Liver (tissue), 9 donors: ENCODE data around the gene PDP2. TPM values are rescaled to one million over a fixed set of nuclear protein-coding genes. Genes with fewer than 3 reads are reported as not detected.
A peak's percentile ranks its signal among the peaks of the same experiment; 100 is the strongest.

Source experiments
- DNase-seq: peaks from one replicate; pipeline ENCODE4 v3.0.0-alpha.2; 2017; ENCODE audit warnings: low spot score
- H3K27ac ChIP-seq, 2 donors: one replicate each; pipeline ENCODE4 v1.7.0; 2013; ENCODE audit warnings: inconsistent platforms in 2 of 2, low read length in 2 of 2, control low read depth in 1 of 2, low read depth in 1 of 2, mild to moderate bottlenecking in 1 of 2
- H3K27me3 ChIP-seq, 4 donors: one replicate each; pipeline versions ENCODE4 v1.6.1 to v1.7.0; 2013; ENCODE audit warnings: low read length in 3 of 4, inconsistent platforms in 1 of 4, mild to moderate bottlenecking in 1 of 4, moderate library complexity in 1 of 4; ENCODE audit not compliant: control insufficient read depth in 4 of 4, insufficient read depth in 4 of 4
- H3K36me3 ChIP-seq, 4 donors: one replicate each; pipeline versions ENCODE4 v1.6.1 to v1.7.0; 2013; ENCODE audit warnings: low read length in 3 of 4, mild to moderate bottlenecking in 3 of 4, low read depth in 1 of 4, moderate library complexity in 1 of 4; ENCODE audit not compliant: control insufficient read depth in 4 of 4, insufficient read depth in 3 of 4
- H3K4me1 ChIP-seq, 4 donors: one replicate each; pipeline versions ENCODE4 v1.6.1 to v1.7.0; 2013; ENCODE audit warnings: low read length in 3 of 4, mild to moderate bottlenecking in 3 of 4, moderate library complexity in 1 of 4; ENCODE audit not compliant: control insufficient read depth in 4 of 4, insufficient read depth in 4 of 4
- H3K4me3 ChIP-seq, 3 donors: one replicate each; pipeline versions ENCODE4 v1.6.1 to v1.7.0; 2013; ENCODE audit warnings: low read length in 3 of 3, control low read depth in 1 of 3, low read depth in 1 of 3, mild to moderate bottlenecking in 1 of 3
- H3K9ac ChIP-seq, 2 donors: one replicate each; pipeline ENCODE4 v1.7.0; 2013; ENCODE audit warnings: low read length in 2 of 2, mild to moderate bottlenecking in 2 of 2, moderate library complexity in 2 of 2, control low read depth in 1 of 2, low read depth in 1 of 2
- H3K9me3 ChIP-seq, 4 donors: one replicate each; pipeline versions ENCODE4 v1.6.1 to v1.7.0; 2013; ENCODE audit warnings: low read length in 3 of 4; ENCODE audit not compliant: control insufficient read depth in 4 of 4
- EGR1 ChIP-seq, 2 donors: IDR thresholded peaks; 2 replicates each; pipeline ENCODE4 v1.6.1; 2016 to 2018; ENCODE audit warnings: antibody characterized with exemption in 2 of 2, low read depth in 2 of 2
- FOXA1 ChIP-seq: IDR thresholded peaks from 2 replicates; pipeline ENCODE4 v1.6.1; 2016; ENCODE audit warnings: antibody characterized with exemption
- FOXA2 ChIP-seq: IDR thresholded peaks from 2 replicates; pipeline ENCODE4 v1.6.1; 2016; ENCODE audit warnings: antibody characterized with exemption
- GABPA ChIP-seq, 2 donors: IDR thresholded peaks in 1 of 2; conservative IDR thresholded peaks in 1 of 2; 2 replicates each; pipeline ENCODE4 v1.6.1; 2016; ENCODE audit warnings: antibody characterized with exemption in 2 of 2, mild to moderate bottlenecking in 1 of 2, moderate library complexity in 1 of 2
- HNF4A ChIP-seq, 2 donors: conservative IDR thresholded peaks; 2 replicates each; pipeline ENCODE4 v1.6.1; 2016; ENCODE audit warnings: antibody characterized with exemption in 2 of 2, mild to moderate bottlenecking in 2 of 2
- HNF4G ChIP-seq: IDR thresholded peaks from 2 replicates; pipeline ENCODE4 v1.6.1; 2016; ENCODE audit warnings: antibody characterized with exemption
- JUND ChIP-seq, 2 donors: IDR thresholded peaks; 2 replicates each; pipeline ENCODE4 v1.6.1; 2016; ENCODE audit warnings: antibody characterized with exemption in 2 of 2
- NR2F2 ChIP-seq: IDR thresholded peaks from 2 replicates; pipeline ENCODE4 v1.6.1; 2016; ENCODE audit warnings: antibody characterized with exemption
- RAD21 ChIP-seq, 2 donors: IDR thresholded peaks; 2 replicates each; pipeline ENCODE4 v1.6.1; 2016; ENCODE audit warnings: antibody characterized with exemption in 2 of 2, mild to moderate bottlenecking in 2 of 2
- RXRA ChIP-seq, 2 donors: IDR thresholded peaks; 2 replicates each; pipeline ENCODE4 v1.6.1; 2017 to 2018; ENCODE audit warnings: antibody characterized with exemption in 2 of 2, mild to moderate bottlenecking in 1 of 2
- SP1 ChIP-seq: IDR thresholded peaks from 2 replicates; pipeline ENCODE4 v1.6.1; 2018; ENCODE audit warnings: antibody characterized with exemption, mild to moderate bottlenecking
- TAF1 ChIP-seq: conservative IDR thresholded peaks from 2 replicates; pipeline ENCODE4 v1.6.1; 2016; ENCODE audit warnings: antibody characterized with exemption, mild to moderate bottlenecking
- YY1 ChIP-seq: IDR thresholded peaks from 2 replicates; pipeline ENCODE4 v1.6.1; 2016; ENCODE audit warnings: antibody characterized with exemption, mild to moderate bottlenecking
- WGBS: extraction: QIAGEN DNeasy Blood & Tissue Kit; methylation state at CpG from one replicate; pipeline ENCODE4 v1.1.7; 2013; 5-methylcytosine and 5-hydroxymethylcytosine counted together
- polyA plus RNA-seq, 2 donors: library from polyadenylated mRNA; stranded (reverse) in 1 of 2; unstranded in 1 of 2; fragments of 200-250 nt in 1 of 2; fragments of >200 nt in 1 of 2; fragmentation: Nextera tagmentation in 1 of 2; extraction: Ambion mirVana in 1 of 2; gene quantifications; one replicate each; pipeline versions ENCODE4 v1.2.1 to v1.2.3, GENCODE V29; 2013 to 2015
- total RNA-seq, 2 donors: library from RNA; depleted of rRNA; stranded (reverse); fragments of >200 nt; gene quantifications; one replicate each; pipeline ENCODE4 v1.2.3, GENCODE V29; 2014
- TF ChIP-seq, protein P1 (sequence below): IDR thresholded peaks from 2 replicates; pipeline ENCODE4 v1.6.1; 2016; ENCODE audit warnings: antibody characterized with exemption
- TF ChIP-seq, protein P2 (sequence below): IDR thresholded peaks from 2 replicates; pipeline ENCODE4 v1.6.1; 2016; ENCODE audit warnings: antibody characterized with exemption
- TF ChIP-seq, protein P3 (sequence below): IDR thresholded peaks from 2 replicates; pipeline ENCODE4 v1.6.1; 2016; ENCODE audit warnings: antibody characterized with exemption, mild to moderate bottlenecking
- TF ChIP-seq, protein P4 (sequence below): fragments of 150-350 bp; IDR thresholded peaks from 2 replicates; pipeline ENCODE4 v1.5.1; 2017; ENCODE audit warnings: improper control_type of control experiment, low read depth, low read length; ENCODE audit not compliant: missing input control
- TF ChIP-seq, protein P5 (sequence below): IDR thresholded peaks from 2 replicates; pipeline ENCODE4 v1.6.1; 2016; ENCODE audit warnings: antibody characterized with exemption
- donor health status: healthy.
- donor health status: healthy.
- donor health status: healthy.
- donor health status: healthy.
- donor health status: healthy.

PDP2 gene, protein sequence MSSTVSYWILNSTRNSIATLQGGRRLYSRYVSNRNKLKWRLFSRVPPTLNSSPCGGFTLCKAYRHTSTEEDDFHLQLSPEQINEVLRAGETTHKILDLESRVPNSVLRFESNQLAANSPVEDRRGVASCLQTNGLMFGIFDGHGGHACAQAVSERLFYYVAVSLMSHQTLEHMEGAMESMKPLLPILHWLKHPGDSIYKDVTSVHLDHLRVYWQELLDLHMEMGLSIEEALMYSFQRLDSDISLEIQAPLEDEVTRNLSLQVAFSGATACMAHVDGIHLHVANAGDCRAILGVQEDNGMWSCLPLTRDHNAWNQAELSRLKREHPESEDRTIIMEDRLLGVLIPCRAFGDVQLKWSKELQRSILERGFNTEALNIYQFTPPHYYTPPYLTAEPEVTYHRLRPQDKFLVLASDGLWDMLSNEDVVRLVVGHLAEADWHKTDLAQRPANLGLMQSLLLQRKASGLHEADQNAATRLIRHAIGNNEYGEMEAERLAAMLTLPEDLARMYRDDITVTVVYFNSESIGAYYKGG
- total RNA-seq (1 to 10 TPM; 7.8 to 9.4 TPM), polyA plus RNA-seq (1 to 10 TPM; 2.3 to 4.4 TPM)

DNA sequence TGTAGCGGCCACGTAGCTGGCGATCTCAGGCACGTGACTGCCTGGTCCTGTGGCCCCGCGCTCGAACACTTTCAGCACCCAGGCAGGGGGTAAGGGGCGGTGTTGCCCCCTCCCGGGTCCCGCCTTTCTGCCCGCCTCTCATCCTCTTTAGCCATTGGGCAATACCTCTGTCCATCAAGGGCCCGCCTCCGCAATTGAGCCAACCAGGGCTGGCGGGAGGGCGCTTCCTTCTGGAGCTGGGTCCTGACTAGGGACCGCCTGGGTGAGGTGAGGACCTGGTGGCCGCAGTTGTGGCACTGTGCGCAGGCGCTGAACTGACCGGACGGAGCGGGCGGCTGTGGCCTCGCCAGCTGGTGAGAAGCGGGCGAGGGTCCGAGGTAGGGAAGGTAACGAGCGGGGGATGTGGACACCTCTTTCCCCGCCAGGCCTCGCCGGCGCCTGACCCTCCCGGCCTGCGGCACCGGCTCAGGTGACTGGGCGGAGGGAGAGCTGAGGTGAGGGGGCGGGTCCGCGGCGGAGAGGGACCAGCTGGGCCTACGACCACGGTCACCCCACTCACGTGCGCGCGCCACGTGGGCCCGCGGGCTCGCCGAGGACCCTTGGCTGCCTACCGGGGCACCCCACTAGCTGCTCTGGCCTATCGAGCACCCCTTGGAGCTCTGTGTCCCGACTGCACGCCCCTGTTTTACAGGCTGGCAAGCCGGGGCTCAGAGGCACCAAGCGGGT, at the start of gene PDP2:
Gene PDP2 (plus strand): TSS at position 228 of the 726 bp plus-strand sequence. CDS start 3,770 bp downstream, outside the sequence.
- H3K27ac ChIP-seq = peak within 1 kb of the TSS; percentile 75 to 80
- peaks cover 2 to 9% (median 9%) of the 10 kb centered on the region in 4 donors for H3K36me3 ChIP-seq
- TF ChIP-seq GABPA (IDR thresholded peaks at IDR 0.05 in 1 of 2, conservative IDR thresholded peaks at IDR 0.05 in 1 of 2) = peak in 1 of 2 donors; percentile 65
- peak; percentile 32 to 68 for TF ChIP-seq RXRA (IDR thresholded peaks at IDR 0.05)
- TF ChIP-seq FOXA2 = no peak
- no peak for TF ChIP-seq FOXA1
- TF ChIP-seq, protein P1, sequence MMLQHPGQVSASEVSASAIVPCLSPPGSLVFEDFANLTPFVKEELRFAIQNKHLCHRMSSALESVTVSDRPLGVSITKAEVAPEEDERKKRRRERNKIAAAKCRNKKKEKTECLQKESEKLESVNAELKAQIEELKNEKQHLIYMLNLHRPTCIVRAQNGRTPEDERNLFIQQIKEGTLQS = no peak
- TF ChIP-seq JUND (IDR thresholded peaks at IDR 0.05) = no peak
- peak; percentile 59 to 63 for TF ChIP-seq EGR1 (IDR thresholded peaks at IDR 0.05; ENCODE audit: low read depth in 2 of 2)
- no peak for TF ChIP-seq HNF4G
- TF ChIP-seq, protein P2, sequence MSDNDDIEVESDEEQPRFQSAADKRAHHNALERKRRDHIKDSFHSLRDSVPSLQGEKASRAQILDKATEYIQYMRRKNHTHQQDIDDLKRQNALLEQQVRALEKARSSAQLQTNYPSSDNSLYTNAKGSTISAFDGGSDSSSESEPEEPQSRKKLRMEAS = no peak
- TF ChIP-seq RAD21 (IDR thresholded peaks at IDR 0.05) = no peak
- TF ChIP-seq, protein P3, sequence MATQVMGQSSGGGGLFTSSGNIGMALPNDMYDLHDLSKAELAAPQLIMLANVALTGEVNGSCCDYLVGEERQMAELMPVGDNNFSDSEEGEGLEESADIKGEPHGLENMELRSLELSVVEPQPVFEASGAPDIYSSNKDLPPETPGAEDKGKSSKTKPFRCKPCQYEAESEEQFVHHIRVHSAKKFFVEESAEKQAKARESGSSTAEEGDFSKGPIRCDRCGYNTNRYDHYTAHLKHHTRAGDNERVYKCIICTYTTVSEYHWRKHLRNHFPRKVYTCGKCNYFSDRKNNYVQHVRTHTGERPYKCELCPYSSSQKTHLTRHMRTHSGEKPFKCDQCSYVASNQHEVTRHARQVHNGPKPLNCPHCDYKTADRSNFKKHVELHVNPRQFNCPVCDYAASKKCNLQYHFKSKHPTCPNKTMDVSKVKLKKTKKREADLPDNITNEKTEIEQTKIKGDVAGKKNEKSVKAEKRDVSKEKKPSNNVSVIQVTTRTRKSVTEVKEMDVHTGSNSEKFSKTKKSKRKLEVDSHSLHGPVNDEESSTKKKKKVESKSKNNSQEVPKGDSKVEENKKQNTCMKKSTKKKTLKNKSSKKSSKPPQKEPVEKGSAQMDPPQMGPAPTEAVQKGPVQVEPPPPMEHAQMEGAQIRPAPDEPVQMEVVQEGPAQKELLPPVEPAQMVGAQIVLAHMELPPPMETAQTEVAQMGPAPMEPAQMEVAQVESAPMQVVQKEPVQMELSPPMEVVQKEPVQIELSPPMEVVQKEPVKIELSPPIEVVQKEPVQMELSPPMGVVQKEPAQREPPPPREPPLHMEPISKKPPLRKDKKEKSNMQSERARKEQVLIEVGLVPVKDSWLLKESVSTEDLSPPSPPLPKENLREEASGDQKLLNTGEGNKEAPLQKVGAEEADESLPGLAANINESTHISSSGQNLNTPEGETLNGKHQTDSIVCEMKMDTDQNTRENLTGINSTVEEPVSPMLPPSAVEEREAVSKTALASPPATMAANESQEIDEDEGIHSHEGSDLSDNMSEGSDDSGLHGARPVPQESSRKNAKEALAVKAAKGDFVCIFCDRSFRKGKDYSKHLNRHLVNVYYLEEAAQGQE = peak; percentile 75
- TF ChIP-seq YY1 = peak; percentile 53
- TF ChIP-seq, protein P4, sequence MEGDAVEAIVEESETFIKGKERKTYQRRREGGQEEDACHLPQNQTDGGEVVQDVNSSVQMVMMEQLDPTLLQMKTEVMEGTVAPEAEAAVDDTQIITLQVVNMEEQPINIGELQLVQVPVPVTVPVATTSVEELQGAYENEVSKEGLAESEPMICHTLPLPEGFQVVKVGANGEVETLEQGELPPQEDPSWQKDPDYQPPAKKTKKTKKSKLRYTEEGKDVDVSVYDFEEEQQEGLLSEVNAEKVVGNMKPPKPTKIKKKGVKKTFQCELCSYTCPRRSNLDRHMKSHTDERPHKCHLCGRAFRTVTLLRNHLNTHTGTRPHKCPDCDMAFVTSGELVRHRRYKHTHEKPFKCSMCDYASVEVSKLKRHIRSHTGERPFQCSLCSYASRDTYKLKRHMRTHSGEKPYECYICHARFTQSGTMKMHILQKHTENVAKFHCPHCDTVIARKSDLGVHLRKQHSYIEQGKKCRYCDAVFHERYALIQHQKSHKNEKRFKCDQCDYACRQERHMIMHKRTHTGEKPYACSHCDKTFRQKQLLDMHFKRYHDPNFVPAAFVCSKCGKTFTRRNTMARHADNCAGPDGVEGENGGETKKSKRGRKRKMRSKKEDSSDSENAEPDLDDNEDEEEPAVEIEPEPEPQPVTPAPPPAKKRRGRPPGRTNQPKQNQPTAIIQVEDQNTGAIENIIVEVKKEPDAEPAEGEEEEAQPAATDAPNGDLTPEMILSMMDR = no peak
- no peak for TF ChIP-seq NR2F2
- no peak for TF ChIP-seq TAF1
- TF ChIP-seq SP1 = peak; percentile 97
- peak in 1 of 2 donors; percentile 20 for TF ChIP-seq HNF4A (conservative IDR thresholded peaks at IDR 0.05)
- TF ChIP-seq, protein P5, sequence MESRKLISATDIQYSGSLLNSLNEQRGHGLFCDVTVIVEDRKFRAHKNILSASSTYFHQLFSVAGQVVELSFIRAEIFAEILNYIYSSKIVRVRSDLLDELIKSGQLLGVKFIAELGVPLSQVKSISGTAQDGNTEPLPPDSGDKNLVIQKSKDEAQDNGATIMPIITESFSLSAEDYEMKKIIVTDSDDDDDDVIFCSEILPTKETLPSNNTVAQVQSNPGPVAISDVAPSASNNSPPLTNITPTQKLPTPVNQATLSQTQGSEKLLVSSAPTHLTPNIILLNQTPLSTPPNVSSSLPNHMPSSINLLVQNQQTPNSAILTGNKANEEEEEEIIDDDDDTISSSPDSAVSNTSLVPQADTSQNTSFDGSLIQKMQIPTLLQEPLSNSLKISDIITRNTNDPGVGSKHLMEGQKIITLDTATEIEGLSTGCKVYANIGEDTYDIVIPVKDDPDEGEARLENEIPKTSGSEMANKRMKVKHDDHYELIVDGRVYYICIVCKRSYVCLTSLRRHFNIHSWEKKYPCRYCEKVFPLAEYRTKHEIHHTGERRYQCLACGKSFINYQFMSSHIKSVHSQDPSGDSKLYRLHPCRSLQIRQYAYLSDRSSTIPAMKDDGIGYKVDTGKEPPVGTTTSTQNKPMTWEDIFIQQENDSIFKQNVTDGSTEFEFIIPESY = no peak
- WGBS = under 1% methylated on average over 58 of the region's 58 CpGs
- DNase-seq = peak; percentile 86
- H3K4me1 ChIP-seq = peaks cover 3 to 21% (median 17%) of the 10 kb centered on the region in 4 donors
- H3K27me3 ChIP-seq = no peaks in the 10 kb centered on the region
- no peaks in the 10 kb centered on the region for H3K9me3 ChIP-seq
- peak within 1 kb of the TSS; percentile 55 to 81 for H3K9ac ChIP-seq
- peak within 1 kb of the TSS; percentile 68 to 82 (median 74) for H3K4me3 ChIP-seq
